ENCODE data around the gene CD2AP.

GRCh38 chr6:47434372-47435253 lies 43.0 kb upstream of the CD2AP start:
- no peak for TF ChIP-seq MAX (IDR thresholded peaks at IDR 0.05)
- TF ChIP-seq CTCF (IDR thresholded peaks at IDR 0.05; ENCODE audit: low read depth, low read length, missing input control), result no peak
- no peak for TF ChIP-seq EGR1 (IDR thresholded peaks at IDR 0.05; ENCODE audit: low read depth in 2 of 2)

Data from liver (tissue), 3 donors.